HG03025 (cell line): ENCODE results near the gene TTC3.

Experiments used
- ATAC-seq: cut with Tn5 transposase; IDR thresholded peaks from one replicate; pipeline ENCODE4 v1.9.1; 2021; ENCODE audit warnings: mild to moderate bottlenecking, moderate library complexity; ENCODE audit not compliant: unreplicated experiment, low FRiP score

Gene TTC3

DNA sequence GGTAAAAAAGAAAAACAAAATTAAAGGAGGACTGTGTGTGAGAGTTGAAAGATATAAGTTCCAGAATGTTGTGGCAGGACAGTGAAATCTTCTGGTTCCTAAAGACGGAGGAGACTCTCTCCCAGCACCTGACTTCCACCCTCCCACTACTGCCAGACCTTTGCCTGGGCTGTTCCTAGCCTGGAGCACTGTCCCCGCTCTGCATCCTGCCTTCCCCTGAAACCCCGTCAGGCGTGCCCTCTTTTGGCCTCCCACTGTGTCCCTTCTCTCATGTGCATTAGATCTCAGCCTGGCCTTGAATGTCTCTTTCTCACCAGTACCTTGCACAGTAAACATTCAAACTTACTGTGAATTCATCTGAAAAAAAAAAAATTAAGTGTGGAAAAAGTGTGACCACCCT, 120.0 kb downstream of the TTC3 start:
- ATAC-seq = no peak

DNA sequence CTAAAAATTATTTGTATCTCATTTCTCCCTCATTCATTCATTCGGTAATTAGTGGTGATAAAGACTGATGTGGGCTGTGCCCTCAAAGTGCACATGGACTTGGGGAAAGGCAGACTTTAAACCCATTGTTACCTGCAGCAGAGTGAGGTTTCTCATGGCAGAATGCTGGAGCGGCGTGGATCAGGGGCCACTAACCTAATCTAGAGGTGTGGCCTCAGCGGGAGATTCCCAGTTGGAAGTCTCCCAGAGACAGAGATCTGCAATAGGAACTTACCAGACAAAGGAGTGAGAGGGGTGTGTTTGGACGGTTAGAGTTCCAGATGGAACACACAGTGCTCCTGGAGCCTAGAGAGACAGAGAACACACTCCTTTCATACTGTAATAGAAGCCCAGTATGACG, 120.6 kb downstream of the TTC3 start:
- ATAC-seq = no peak

DNA sequence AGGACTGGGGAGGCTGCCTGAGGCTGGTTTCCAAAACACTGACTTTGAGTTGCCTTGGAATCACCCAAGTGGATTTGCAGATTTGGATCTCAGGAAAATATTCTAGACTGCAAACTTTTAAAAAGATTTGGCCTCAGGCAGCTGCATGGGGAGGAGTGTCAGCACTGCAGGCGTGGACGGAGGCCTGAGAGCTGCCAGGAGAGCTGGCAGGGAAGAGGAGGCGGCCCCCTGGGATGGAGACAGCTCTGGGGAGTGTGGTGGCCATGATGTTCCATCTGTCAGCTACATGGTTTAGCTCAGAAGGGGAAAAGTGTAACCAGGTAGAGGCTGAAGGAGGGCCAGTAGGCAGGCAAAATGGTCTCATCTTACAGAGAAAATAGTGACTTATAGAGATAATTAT, 122.0 kb downstream of the TTC3 start:
- ATAC-seq = no peak

DNA sequence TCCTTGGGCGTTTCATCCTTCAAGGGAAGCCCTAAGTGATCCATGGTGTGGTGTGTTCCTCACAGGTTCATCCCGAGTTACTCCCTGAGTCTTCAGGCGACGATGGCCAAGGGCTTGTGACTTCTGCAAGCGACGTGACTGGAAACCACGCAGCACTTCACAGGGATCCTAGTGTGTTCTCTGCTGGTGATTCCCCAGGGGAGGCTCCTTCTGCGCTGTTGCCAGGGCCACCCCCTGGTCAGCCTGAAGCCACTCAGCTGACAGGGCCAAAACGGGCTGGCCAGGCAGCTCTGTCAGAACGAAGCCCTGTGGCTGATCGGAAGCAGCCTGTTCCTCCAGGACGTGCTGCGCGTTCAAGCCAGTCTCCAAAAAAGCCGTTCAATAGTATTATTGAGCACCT, 122.6 kb downstream of the TTC3 start:
- ATAC-seq = no peak

DNA sequence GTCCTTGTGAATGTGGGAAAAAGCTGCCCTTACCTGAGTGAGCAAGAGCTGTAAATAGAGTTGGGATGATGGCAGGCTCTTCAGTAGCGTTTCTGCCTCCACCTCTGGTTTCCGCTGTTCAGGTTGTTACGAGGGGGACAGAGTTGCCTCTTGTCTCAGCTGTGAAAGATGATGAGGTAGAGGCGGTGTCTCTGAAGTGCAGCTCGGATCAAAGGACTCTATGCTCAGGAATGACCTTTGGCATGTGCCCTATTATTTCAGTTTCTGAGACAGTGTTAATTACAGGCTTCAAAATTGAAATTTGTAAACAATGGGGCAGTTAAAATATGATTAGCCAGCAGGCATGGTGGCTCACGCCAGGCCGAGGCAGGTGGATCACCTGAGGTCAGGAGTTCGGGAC, 123.8 kb downstream of the TTC3 start:
- ATAC-seq = no peak

DNA sequence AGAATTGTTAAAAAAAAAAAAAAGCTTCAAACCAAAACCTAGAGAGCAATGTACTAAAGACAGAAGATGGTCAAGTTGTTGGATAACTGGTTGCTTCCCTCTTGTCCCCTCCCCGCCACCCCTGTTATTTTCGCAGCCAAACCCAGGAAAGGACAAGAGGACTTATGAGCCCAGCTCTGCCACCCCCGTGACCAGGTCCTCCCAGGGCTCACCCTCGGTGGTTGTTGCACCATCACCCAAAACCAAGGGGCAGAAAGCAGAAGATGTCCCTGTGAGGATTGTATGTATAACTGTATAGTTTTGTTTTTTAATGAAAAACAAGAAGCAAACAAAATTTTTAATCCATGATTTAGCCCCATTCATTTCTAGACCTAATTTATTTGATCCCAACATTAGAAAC, 124.7 kb downstream of the TTC3 start:
- ATAC-seq = no peak

DNA sequence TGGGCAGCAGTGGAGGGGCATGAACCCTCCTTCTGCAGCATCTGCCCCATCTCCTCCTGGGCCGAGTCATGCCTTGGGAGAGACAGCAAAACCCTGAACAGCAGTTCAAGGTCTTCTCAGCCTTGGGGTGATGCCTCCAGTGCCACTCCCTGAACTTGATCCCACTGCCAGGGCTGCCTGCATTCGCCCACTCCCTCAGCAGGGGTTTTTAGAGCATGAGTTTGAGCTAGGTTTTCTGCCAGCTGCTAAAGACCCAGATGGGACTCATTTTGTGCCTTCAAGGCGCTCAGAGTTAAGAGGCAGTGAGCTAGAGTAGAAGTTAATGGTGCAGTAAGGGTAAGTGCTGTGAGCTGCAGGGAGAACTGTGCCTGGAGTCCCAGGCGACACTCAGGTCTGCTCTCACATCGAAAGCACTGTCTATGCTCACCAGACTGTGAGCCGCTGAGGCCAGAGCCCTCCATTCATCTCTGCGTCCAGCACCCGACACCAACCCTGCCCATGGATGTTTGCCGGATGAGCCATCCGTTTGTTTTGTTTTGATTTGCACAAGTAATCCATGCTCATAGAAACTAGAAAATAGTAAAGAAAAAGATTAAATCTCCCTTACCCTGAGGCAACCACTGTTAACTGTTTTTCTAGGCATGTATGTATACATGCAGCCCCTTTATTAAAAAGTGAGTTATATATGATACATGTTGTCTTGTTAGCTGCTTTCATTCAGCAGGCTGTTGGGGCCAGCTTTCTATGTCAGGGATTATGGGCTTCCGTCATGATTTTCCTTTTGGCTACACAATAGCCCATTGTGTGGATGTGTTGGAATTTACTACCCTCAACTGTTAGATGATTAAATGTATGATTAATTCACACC, 126.2 kb downstream of the TTC3 start:
- no peak for ATAC-seq

DNA sequence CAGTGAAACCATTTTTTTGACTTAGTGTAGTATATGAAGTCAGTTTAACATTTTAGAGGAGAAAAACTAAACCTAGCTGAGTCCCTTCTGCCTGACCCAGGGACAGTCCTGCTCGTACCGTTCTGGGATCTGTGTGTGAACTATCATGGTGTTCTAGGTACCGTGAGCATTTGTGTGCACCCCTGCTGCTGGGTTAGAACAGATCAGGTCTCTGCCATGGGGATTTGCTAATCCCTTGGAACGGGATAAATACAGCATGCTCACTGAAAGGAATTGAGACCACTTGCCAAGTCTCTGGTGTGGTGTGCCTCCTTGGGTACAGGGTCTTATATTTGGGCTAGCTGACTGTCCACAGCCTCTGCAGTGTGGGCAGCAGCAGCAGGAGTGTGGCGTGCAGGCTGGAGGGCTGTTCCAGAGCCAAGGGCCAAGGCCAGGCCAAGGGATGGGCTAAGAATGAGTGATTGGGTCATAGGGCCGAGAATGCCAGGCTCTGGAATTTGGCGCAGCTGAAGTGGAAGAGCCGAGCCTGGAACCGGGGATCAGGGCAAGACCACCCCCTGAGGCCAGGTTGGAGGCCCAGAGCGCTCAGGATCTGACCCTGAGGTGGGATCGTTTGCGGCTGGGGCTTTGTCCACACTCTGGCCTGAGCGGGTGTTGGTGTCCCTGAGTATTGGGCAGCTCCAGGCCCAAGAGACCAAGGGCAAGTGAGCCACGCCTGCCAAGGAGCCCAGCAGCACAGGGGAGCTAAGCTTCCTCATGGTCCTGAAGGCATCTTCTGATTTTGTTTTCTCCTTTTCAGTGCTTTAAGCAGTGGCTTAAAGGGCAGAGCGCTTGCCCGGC, 127.8 kb downstream of the TTC3 start:
- no peak for ATAC-seq

DNA sequence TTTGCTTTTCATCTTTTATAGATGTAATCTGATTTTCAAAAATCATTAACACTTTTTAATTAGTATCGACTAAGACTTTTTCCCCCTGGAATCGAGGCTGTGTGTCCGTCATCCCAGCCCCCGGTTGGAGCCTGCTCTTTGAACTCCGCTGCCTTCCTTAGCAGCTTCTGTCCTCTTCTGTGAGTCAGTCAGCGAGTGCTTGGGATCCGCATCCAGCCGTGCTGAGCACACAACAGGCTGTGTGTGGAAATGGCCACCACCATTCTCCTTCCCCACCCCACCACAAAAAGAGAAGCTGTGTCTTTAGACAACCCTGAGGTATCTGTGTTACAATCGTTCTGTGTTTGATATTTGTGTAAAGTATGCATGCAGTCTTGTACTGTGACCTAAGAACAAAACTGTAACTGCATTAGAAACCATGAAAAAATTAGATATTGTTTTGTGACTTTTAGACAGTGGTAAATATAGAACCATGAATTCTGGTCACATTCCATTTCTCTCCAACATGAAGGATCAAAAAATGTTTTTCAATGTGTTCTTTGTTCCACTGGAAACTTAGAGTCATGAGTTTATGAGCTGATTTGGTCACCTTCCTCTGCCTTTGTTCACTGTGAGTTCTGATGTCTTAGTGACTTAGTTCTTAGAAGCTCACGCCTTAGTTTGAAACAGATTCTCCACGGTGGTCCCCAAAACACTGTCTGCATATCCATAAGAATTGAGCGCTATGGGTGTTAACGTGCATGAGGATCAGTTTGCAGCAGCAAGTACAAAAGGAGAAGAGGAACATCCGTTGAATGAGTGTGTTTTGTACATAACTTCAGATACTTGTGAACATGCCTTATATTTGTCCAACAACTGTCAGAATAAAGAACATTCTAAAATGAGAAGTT, 129.4 kb downstream of the TTC3 start:
- no peak for ATAC-seq

DNA sequence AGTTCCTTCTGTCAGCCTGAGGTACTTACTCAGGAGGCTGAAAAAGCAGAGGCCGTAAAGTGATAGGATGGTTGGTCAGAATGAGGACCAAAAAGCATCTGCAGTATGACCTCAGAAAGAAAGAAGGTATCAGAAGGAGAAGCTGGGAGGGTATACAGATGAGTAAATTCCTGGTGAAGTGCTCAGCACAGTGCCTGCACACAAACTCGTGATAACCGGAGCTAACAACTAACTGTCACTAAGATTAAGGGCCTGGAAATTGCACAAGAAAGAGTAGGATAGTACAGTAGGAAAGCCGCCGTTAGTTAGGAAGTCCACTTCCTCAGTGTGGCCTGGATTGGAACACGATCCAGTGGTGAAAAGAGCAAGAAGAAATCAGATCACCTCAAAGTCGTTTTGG, 131.5 kb downstream of the TTC3 start:
- ATAC-seq = no peak

DNA sequence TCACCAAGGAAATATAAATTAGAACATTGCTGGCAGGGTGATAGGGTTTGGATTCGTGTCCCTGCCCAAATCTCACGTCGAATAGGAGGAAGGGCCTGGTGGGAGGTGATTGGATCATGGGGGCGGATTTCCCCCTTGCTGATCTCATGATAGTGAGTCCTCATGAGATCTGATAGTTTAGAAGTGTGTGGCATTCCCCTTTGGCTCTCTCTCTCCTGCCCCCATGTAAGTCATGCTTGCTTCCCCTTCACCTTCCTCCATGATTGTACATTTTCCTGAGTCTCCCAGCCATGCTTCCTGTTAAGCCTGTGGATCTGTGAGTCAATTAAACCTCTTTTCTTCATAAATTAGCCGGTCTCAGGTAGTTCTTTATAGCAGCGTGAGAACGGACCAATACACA, 133.4 kb downstream of the TTC3 start:
- no peak for ATAC-seq

DNA sequence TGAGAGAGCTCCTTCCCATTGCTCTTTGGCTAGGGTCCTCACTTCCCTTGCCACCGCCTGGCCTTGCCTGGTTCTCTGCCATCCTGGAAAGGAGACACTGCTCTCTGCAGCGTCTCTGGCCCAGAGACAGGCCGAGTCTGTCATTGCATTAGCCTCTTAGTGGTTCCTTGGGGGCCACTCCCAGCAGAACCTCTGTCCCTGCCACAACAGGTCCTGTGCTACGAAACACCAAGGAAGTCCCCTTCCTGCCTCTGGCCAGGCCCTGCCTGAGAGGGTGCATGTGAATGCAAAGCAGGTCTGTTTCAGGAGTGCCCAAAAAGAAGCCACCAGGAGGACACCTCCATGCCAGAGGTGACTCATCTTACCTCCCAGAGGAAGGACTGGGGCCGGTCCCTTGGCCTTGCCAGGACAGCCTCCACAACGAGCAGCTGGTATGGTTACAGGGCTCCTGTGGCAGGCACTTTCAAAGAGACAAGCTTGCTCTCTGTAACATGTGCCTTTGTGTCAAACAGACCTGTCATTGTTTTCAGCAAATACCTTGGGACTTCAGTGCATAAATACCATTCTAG, 134.5 kb downstream of the TTC3 start:
- peak; percentile 50 for ATAC-seq

DNA sequence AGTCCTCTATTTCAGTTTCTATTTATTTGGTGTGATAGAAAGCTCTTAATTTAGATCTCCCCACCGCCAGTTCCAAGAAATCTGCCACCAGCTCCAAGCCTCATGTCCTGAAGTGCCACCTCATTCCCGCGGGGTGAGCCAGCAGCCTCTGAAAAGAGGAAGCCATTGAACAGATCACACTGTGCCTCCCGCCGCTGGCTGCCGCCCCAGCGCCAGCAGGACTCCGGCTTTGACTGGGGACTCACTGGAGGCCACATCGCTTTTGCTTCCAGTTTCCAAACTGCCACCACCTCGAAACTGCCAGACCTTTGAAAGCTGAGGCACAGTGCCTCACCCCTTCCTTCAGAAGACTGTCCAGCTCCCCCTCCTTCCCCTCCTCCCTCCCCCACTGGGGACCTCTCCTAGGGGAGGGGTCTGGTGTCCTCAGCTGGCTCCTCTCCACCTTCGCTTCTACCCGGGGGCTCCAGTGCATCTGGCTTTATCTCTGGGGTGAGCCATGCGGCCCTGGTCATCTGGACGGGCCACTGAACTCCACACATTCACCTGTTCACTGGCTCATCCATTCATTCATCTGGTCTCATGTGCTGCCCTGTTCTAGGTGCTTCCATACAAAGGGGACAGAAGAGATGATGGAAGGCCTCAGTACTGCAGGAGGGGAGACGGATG, 135.1 kb downstream of the TTC3 start:
- peak; percentile 66 for ATAC-seq

DNA sequence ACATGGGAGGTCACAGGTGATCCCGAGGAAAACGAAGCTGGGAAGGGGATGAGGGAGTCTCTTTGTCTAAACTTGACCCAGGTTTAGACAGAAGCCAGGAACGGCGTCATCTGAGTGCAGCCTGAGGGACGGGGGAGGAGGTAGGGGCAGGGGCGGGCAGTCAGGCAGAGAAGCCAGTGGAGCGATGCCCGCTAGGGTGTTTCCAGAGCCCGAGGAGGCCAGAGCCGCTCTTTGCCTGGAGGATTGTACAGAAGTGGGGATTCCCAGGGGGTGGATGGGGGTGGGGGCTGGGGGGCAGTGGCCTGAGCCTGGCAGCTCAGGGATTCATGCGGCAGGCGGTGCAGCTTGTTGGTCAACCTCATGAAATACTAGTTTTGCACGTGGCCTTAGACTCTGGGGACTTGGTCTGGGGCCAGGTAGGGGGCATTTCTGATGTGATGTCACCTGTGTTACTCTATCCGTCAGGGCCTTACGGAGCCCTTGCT, 135.7 kb downstream of the TTC3 start:
- ATAC-seq = no peak

DNA sequence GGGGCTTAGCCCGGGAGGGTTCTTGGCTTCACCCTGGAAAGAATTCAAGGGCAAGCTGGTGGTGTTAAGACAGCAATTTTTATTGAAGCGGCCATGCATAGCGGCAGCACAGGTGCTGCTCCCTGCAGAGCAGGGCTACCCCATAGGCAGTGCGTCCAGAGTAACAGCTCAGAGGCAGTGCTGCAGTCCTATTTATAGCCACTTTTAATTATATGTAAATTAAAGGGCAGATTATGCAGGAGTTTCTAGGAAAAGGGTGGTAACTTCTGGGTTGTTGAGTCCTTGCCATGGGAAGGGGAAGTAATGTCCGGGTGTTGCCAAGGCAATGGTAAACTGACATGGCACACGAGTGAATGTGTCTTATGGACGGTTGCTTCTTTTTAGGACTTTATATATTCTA, 137.1 kb downstream of the TTC3 start:
- no peak for ATAC-seq

DNA sequence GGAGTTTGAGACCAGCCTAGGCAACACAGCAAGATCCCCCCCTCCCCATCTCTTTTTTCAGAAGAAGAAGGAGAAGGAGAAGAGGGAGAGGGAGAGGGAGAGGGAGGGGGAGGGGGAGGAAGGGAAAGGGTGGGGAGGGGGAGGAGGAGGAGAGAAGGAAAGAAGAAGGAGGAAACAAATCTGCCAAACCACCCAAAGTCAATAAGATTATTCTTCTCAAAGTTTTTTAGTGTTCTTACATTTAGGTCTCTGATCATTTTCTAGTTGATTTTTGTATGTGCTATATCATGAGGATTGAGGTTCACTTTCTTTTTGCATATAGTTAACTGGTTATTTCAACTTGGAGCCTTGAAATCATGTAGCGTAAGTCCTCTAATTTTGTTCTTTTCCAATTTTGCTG, 137.7 kb downstream of the TTC3 start:
- ATAC-seq = no peak

DNA sequence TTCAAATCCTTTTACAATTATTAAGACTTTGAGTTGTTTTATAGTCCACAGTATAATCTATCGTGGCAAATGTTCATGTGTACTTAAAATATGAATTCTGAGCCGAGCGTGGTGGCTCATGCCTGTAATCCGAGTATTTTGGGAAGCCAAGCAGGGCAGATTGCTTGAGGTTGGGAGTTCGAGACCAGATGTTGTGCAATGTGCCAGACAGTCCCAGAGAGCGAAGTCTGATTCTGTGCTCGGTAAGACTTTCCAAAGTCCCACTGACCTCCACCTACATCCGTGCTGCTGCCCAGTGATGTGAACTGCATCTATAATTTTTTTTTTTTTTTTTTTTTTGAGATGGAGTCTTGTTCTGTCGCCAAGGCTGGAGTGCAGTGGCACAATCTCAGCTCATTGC, 141.9 kb downstream of the TTC3 start:
- no peak for ATAC-seq

DNA sequence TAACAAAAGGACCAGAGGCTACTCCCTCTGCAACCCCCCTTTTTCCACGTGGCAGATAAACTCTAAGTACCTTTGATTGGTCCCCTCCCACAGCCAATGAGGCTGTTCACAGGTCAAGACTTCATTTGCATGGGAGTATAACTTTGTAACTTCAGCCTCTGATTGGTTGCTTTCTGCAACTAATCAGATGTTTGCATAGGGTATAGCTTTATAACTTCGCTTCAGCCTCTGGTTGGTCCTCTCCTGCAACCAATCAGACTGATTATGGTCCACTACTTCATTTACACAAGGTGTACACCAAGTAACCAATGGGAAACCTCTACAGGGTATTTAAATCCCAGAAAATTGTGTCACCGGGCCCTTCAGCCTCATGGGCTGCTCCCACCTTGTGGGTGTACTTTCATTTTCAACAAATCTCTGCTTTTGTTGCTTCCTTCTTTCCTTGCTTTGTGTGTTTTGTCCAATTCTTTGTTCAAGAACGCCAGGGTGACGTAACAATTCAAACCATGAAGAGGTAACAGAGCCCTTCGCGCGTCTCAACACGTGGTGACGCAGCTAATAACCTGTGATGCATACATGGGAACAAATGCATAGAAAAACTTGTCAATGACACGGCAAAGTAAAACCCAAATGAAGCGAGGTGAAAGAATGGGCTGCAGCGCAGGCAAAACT, 146.8 kb downstream of the TTC3 start:
- ATAC-seq = no peak

DNA sequence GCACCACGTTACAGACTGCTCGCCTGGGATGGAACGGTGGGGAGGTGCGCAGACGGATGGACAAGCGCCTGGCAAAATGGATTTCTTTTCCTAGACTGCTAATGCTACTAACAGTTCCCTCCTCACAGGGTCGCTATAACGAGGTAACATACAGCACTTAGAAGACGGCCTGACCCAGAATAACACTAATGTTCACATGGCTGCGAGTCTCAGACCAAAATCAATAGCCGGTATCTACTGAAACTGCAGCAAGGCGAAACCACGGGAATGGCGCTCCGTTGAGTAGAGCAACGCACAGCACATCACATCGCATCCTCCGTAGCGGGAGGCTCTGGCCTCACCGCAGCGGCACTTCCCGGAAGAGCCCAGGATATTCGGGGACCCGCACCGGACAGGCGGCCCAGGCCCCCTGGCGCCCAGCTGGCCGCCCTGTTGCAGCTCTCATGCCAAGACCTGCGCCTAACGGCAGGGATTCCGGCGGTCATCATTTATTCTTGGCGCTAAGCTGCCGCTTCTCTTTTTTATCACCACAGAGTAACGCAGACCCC, 147.5 kb downstream of the TTC3 start:
- ATAC-seq = peak; percentile 42
